Calu3 (cell line): Measurements from ENCODE around the gene GRB10. TPM values are rescaled to one million over a fixed set of nuclear protein-coding genes. Genes with fewer than 3 reads are reported as not detected.

Experiments used
- BruUV-seq: library from RNA; stranded (reverse); fragments of 400-500 nt; replicated peaks from 2 replicates; lab custom pipeline; 2021; lab: Mats Ljungman, UMichigan
- CTCF ChIA-PET: fragments of 300-600 bp; sonication (Branson Sonifier 250); formaldehyde crosslinking; loops from one replicate; lab custom pipeline; 2022; ENCODE audit warnings: antibody characterized with exemption; lab: Charles Lee
- DNase-seq: peaks from one replicate; pipeline ENCODE4 v3.0.0; 2022
- H3K27ac Mint-ChIP-seq: one replicate; pipeline ENCODE4 v1.8.0; 2022; ENCODE audit warnings: mixed read lengths; ENCODE audit not compliant: unreplicated experiment
- H3K27me3 Mint-ChIP-seq: one replicate; pipeline ENCODE4 v1.8.0; 2022; ENCODE audit warnings: mixed read lengths; ENCODE audit not compliant: unreplicated experiment
- H3K36me3 Mint-ChIP-seq: one replicate; pipeline ENCODE4 v1.8.0; 2022; ENCODE audit warnings: mild to moderate bottlenecking, moderate library complexity, mixed read lengths; ENCODE audit not compliant: insufficient read depth, unreplicated experiment
- H3K4me1 Mint-ChIP-seq: one replicate; pipeline ENCODE4 v1.8.0; 2022; ENCODE audit warnings: mild to moderate bottlenecking, low read depth, mixed read lengths; ENCODE audit not compliant: unreplicated experiment
- H3K4me3 Mint-ChIP-seq: one replicate; pipeline ENCODE4 v1.8.0; 2022; ENCODE audit warnings: mild to moderate bottlenecking, low read depth, moderate library complexity, mixed read lengths; ENCODE audit not compliant: unreplicated experiment
- H3K9me3 Mint-ChIP-seq: one replicate; pipeline ENCODE4 v1.8.0; 2022; ENCODE audit warnings: low read depth, mixed read lengths; ENCODE audit not compliant: unreplicated experiment
- CTCF ChIP-seq: fragments of 200-600 bp; IDR thresholded peaks from one replicate; pipeline ENCODE4 v1.8.0; 2022; ENCODE audit warnings: antibody characterized with exemption; ENCODE audit not compliant: unreplicated experiment
- intact Hi-C: fragments of 100-400 bp; cut with micrococcal nuclease; formaldehyde crosslinking; loops from one replicate; pipeline ENCODE4 v1.10.0; 2022; ENCODE audit not compliant: unreplicated experiment
- total RNA-seq: library from RNA; stranded (reverse); gene quantifications from 2 replicates; pipeline ENCODE4 v1.2.3, GENCODE V29; 2022

The GRB10 gene
- total RNA-seq, 1 experiment from 2014 or later, result 90.6 TPM

- no peaks in the 10 kb centered on the region for H3K27me3 Mint-ChIP-seq
- no peaks in the 10 kb centered on the region for H3K9me3 Mint-ChIP-seq
- peak overlapping the region; percentile 7 for H3K4me3 Mint-ChIP-seq
- BruUV-seq, result no TSS peak
- intact Hi-C loops, result loop anchor here (5.0 kb wide), 1 partner anchor 44 kb away; the partner anchor contains the start of gene GRB10
- CTCF ChIA-PET, result interaction anchor here (0.9 to 1.2 kb wide), 2 partner anchors 11 to 315 kb away, joined by 3 to 4 read pairs; no protein-coding TSS in a partner anchor
- TF ChIP-seq CTCF, result no peak
- H3K4me1 Mint-ChIP-seq, result peaks cover 64% of the 10 kb centered on the region
- H3K36me3 Mint-ChIP-seq, result peaks cover 6% of the 10 kb centered on the region
- H3K27ac Mint-ChIP-seq, result peak overlapping the region; percentile 50
- DNase-seq, result peak; percentile 81
Observed at GRCh38 chr7:50826371-50827172, 43.9 kb upstream of the GRB10 start.

- no peak for DNase-seq
- H3K4me1 Mint-ChIP-seq, result peaks cover 65% of the 10 kb centered on the region
- BruUV-seq, result no TSS peak
- H3K27ac Mint-ChIP-seq, result peak overlapping the region; percentile 35
- no peak for TF ChIP-seq CTCF
- H3K9me3 Mint-ChIP-seq, result no peaks in the 10 kb centered on the region
- peaks cover 6% of the 10 kb centered on the region for H3K36me3 Mint-ChIP-seq
- no peak overlapping the region for H3K4me3 Mint-ChIP-seq
- no peaks in the 10 kb centered on the region for H3K27me3 Mint-ChIP-seq
- CTCF ChIA-PET, result interaction anchor here (1.2 kb wide), 1 partner anchor 12 kb away, joined by 3 read pairs; no protein-coding TSS in a partner anchor
- intact Hi-C loops, result loop anchor here (5.0 kb wide), 1 partner anchor 43 kb away; the partner anchor contains the start of gene GRB10
Observed at GRCh38 chr7:50825465-50825864, 42.8 kb upstream of the GRB10 start.

- Mint-ChIP-seq H3K27me3 (no peaks in the 10 kb centered on the region), H3K4me1 (peaks cover 65% of the 10 kb centered on the region), H3K4me3 (no peak overlapping the region), H3K27ac (no peak overlapping the region), H3K36me3 (peaks cover 6% of the 10 kb centered on the region), H3K9me3 (no peaks in the 10 kb centered on the region)
- DNase-seq, result no peak
- BruUV-seq, result no TSS peak
- intact Hi-C loops, result loop anchor here (5.0 kb wide), 1 partner anchor 43 kb away; the partner anchor contains the start of gene GRB10
- CTCF ChIA-PET, result no interaction called here
- TF ChIP-seq CTCF, result no peak
Observed at GRCh38 chr7:50824882-50825281, 42.2 kb upstream of the GRB10 start.

GRCh38 chr7:50822706-50823105 is 40.0 kb upstream of the GRB10 start:
- intact Hi-C loops, result no loop called here

More at GRCh38 chr7:50822706-50823105, 40.0 kb upstream of the GRB10 start:
- DNase-seq, result no peak
- Mint-ChIP-seq H3K27ac (no peak overlapping the region), H3K9me3 (no peaks in the 10 kb centered on the region), H3K4me3 (no peak overlapping the region), H3K4me1 (peaks cover 52% of the 10 kb centered on the region), H3K27me3 (no peaks in the 10 kb centered on the region), H3K36me3 (peaks cover 6% of the 10 kb centered on the region)
- CTCF ChIA-PET, result interaction anchor here (0.5 to 0.6 kb wide), 2 partner anchors 66 to 319 kb away, joined by 3 read pairs; no protein-coding TSS in a partner anchor
- no peak for TF ChIP-seq CTCF
- no TSS peak for BruUV-seq
